GM12892 (cell line): ENCODE data around the gene RTN4RL2.

Experiments
- POLR2A ChIP-seq: IDR thresholded peaks from 2 replicates; pipeline ENCODE4 v1.6.1; 2011; ENCODE audit warnings: low read depth, low read length, control low read depth
- POLR2AphosphoS5 ChIP-seq: IDR thresholded peaks from 2 replicates; pipeline ENCODE4 v1.6.1; 2011; ENCODE audit warnings: low read depth, low read length, control low read depth
- TAF1 ChIP-seq: IDR thresholded peaks from 2 replicates; pipeline ENCODE4 v1.6.1; 2011; ENCODE audit warnings: low read depth, mild to moderate bottlenecking, control low read depth, low read length, borderline replicate concordance

- TF ChIP-seq POLR2A (no peak), POLR2AphosphoS5 (no peak), TAF1 (no peak)
Observed at GRCh38 chr11:57467508-57468157, 7.3 kb downstream of the RTN4RL2 start.
